ENCODE measurements around the gene ZFR.

The ZFR gene

GRCh38 chr5:32339878-32340277 is 104.7 kb downstream of the ZFR start:
- H3K36me3 ChIP-seq (ENCODE audit: control insufficient read depth in 1 of 2, insufficient read depth in 2 of 2, low read length in 2 of 2): peaks cover 0 to 2% of the 10 kb centered on the region in 2 experiments
- no CpG with 5 or more reads among the region's 4 CpGs for WGBS (ENCODE audit: extremely low coverage, insufficient coverage, insufficient read length)
- no peak overlapping the region for H3K4me2 ChIP-seq (ENCODE audit: low read length)
- H2AFZ ChIP-seq (ENCODE audit: insufficient read depth, low read length, poor library complexity): no peak overlapping the region
- no peaks in the 10 kb centered on the region for H3K79me1 ChIP-seq (ENCODE audit: low read length)
- H2BK12ac ChIP-seq (ENCODE audit: low read length): no peak overlapping the region
- peaks cover 8% of the 10 kb centered on the region for H3K9me3 ChIP-seq (ENCODE audit: insufficient read depth, low read depth, low read length)
- no peak for DNase-seq
- H2AK5ac ChIP-seq (ENCODE audit: low read length): no peak overlapping the region
- no peak overlapping the region for H3K9ac ChIP-seq (ENCODE audit: low read length)
- H3K4ac ChIP-seq (ENCODE audit: low read depth, low read length): no peak overlapping the region
- H3K4me1 ChIP-seq (ENCODE audit: control insufficient read depth in 1 of 2, insufficient read depth in 2 of 2, low read length in 2 of 2): no peaks in the 10 kb centered on the region
- H2BK120ac ChIP-seq (ENCODE audit: insufficient read depth, low read length, poor library complexity): no peak overlapping the region
- no peak overlapping the region for H3K4me3 ChIP-seq (ENCODE audit: low read depth, low read length)
- H3K18ac ChIP-seq (ENCODE audit: low read length): no peak overlapping the region
- H3K79me2 ChIP-seq (ENCODE audit: control insufficient read depth, insufficient read depth, low read length, poor library complexity): no peaks in the 10 kb centered on the region
- H4K12ac ChIP-seq (ENCODE audit: low read depth, low read length): no peak overlapping the region
- no peak overlapping the region for H3K14ac ChIP-seq (ENCODE audit: low read length)
- H2BK5ac ChIP-seq (ENCODE audit: low read depth, low read length, poor library complexity): no peak overlapping the region
- no peak overlapping the region for H3K23ac ChIP-seq (ENCODE audit: low read length)
- no peak overlapping the region for H4K91ac ChIP-seq (ENCODE audit: low read depth, low read length)
- no peak overlapping the region for H3K27ac ChIP-seq (ENCODE audit: low read depth, low read length)
- no peak overlapping the region for H4K8ac ChIP-seq (ENCODE audit: low read depth, low read length)
- no peaks in the 10 kb centered on the region for H3K27me3 ChIP-seq (ENCODE audit: insufficient read depth, low read length)

- H3K4me2 ChIP-seq (ENCODE audit: low read length): no peak overlapping the region
- H3K9me3 ChIP-seq (ENCODE audit: insufficient read depth, low read depth, low read length): peaks cover 8% of the 10 kb centered on the region
- H3K23ac ChIP-seq (ENCODE audit: low read length): no peak overlapping the region
- no CpG with 5 or more reads among the region's 2 CpGs for WGBS (ENCODE audit: extremely low coverage, insufficient coverage, insufficient read length)
- H3K14ac ChIP-seq (ENCODE audit: low read length): no peak overlapping the region
- H2AK5ac ChIP-seq (ENCODE audit: low read length): no peak overlapping the region
- H3K18ac ChIP-seq (ENCODE audit: low read length): no peak overlapping the region
- H4K8ac ChIP-seq (ENCODE audit: low read depth, low read length): no peak overlapping the region
- no peak overlapping the region for H2BK120ac ChIP-seq (ENCODE audit: insufficient read depth, low read length, poor library complexity)
- DNase-seq: no peak
- H4K91ac ChIP-seq (ENCODE audit: low read depth, low read length): no peak overlapping the region
- H3K4ac ChIP-seq (ENCODE audit: low read depth, low read length): no peak overlapping the region
- no peak overlapping the region for H4K12ac ChIP-seq (ENCODE audit: low read depth, low read length)
- peaks cover 0 to 2% of the 10 kb centered on the region in 2 experiments for H3K36me3 ChIP-seq (ENCODE audit: control insufficient read depth in 1 of 2, insufficient read depth in 2 of 2, low read length in 2 of 2)
- H3K79me2 ChIP-seq (ENCODE audit: control insufficient read depth, insufficient read depth, low read length, poor library complexity): no peaks in the 10 kb centered on the region
- H2BK5ac ChIP-seq (ENCODE audit: low read depth, low read length, poor library complexity): no peak overlapping the region
- no peak overlapping the region for H2AFZ ChIP-seq (ENCODE audit: insufficient read depth, low read length, poor library complexity)
- H3K9ac ChIP-seq (ENCODE audit: low read length): no peak overlapping the region
- H3K27ac ChIP-seq (ENCODE audit: low read depth, low read length): no peak overlapping the region
- no peaks in the 10 kb centered on the region for H3K79me1 ChIP-seq (ENCODE audit: low read length)
- no peaks in the 10 kb centered on the region for H3K27me3 ChIP-seq (ENCODE audit: insufficient read depth, low read length)
- H3K4me1 ChIP-seq (ENCODE audit: control insufficient read depth in 1 of 2, insufficient read depth in 2 of 2, low read length in 2 of 2): no peaks in the 10 kb centered on the region
- H2BK12ac ChIP-seq (ENCODE audit: low read length): no peak overlapping the region
- no peak overlapping the region for H3K4me3 ChIP-seq (ENCODE audit: low read depth, low read length)
Measured at GRCh38 chr5:32339198-32339597, 105.3 kb downstream of the ZFR start.

GRCh38 chr5:32332966-32333365 is 111.6 kb downstream of the ZFR start:
- Histone ChIP-seq H2AFZ (ENCODE audit: insufficient read depth, low read length, poor library complexity) (no peak overlapping the region), H3K36me3 (ENCODE audit: control insufficient read depth in 1 of 2, insufficient read depth in 2 of 2, low read length in 2 of 2) (no peaks in the 10 kb centered on the region), H3K27me3 (ENCODE audit: insufficient read depth, low read length) (no peaks in the 10 kb centered on the region), H3K18ac (ENCODE audit: low read length) (no peak overlapping the region), H3K79me1 (ENCODE audit: low read length) (no peaks in the 10 kb centered on the region), H3K14ac (ENCODE audit: low read length) (no peak overlapping the region), H3K4ac (ENCODE audit: low read depth, low read length) (no peak overlapping the region), H4K91ac (ENCODE audit: low read depth, low read length) (no peak overlapping the region), H3K79me2 (ENCODE audit: control insufficient read depth, insufficient read depth, low read length, poor library complexity) (no peaks in the 10 kb centered on the region), H4K12ac (ENCODE audit: low read depth, low read length) (no peak overlapping the region), H3K4me1 (ENCODE audit: control insufficient read depth in 1 of 2, insufficient read depth in 2 of 2, low read length in 2 of 2) (peaks cover 0 to 3% of the 10 kb centered on the region in 2 experiments), H2BK120ac (ENCODE audit: insufficient read depth, low read length, poor library complexity) (no peak overlapping the region), H2BK12ac (ENCODE audit: low read length) (no peak overlapping the region), H3K9me3 (ENCODE audit: insufficient read depth, low read depth, low read length) (no peaks in the 10 kb centered on the region), H2AK5ac (ENCODE audit: low read length) (no peak overlapping the region), H3K27ac (ENCODE audit: low read depth, low read length) (no peak overlapping the region), H3K4me2 (ENCODE audit: low read length) (no peak overlapping the region), H2BK5ac (ENCODE audit: low read depth, low read length, poor library complexity) (no peak overlapping the region), H3K4me3 (ENCODE audit: low read depth, low read length) (no peak overlapping the region), H4K8ac (ENCODE audit: low read depth, low read length) (no peak overlapping the region), H3K9ac (ENCODE audit: low read length) (no peak overlapping the region), H3K23ac (ENCODE audit: low read length) (no peak overlapping the region)
- DNase-seq: no peak
- no CpG with 5 or more reads among the region's 10 CpGs for WGBS (ENCODE audit: extremely low coverage, insufficient coverage, insufficient read length)

GRCh38 chr5:32332361-32332760 is 112.2 kb downstream of the ZFR start:
- no peak overlapping the region for H2BK12ac ChIP-seq (ENCODE audit: low read length)
- H3K23ac ChIP-seq (ENCODE audit: low read length): no peak overlapping the region
- H3K79me2 ChIP-seq (ENCODE audit: control insufficient read depth, insufficient read depth, low read length, poor library complexity): no peaks in the 10 kb centered on the region
- DNase-seq: no peak
- peaks cover 0 to 3% of the 10 kb centered on the region in 2 experiments for H3K4me1 ChIP-seq (ENCODE audit: control insufficient read depth in 1 of 2, insufficient read depth in 2 of 2, low read length in 2 of 2)
- H3K79me1 ChIP-seq (ENCODE audit: low read length): no peaks in the 10 kb centered on the region
- no peak overlapping the region for H3K27ac ChIP-seq (ENCODE audit: low read depth, low read length)
- H4K91ac ChIP-seq (ENCODE audit: low read depth, low read length): no peak overlapping the region
- H3K4me3 ChIP-seq (ENCODE audit: low read depth, low read length): no peak overlapping the region
- no CpG with 5 or more reads among the region's 1 CpG for WGBS (ENCODE audit: extremely low coverage, insufficient coverage, insufficient read length)
- no peak overlapping the region for H2AFZ ChIP-seq (ENCODE audit: insufficient read depth, low read length, poor library complexity)
- no peak overlapping the region for H3K18ac ChIP-seq (ENCODE audit: low read length)
- H2AK5ac ChIP-seq (ENCODE audit: low read length): no peak overlapping the region
- H2BK5ac ChIP-seq (ENCODE audit: low read depth, low read length, poor library complexity): no peak overlapping the region
- H2BK120ac ChIP-seq (ENCODE audit: insufficient read depth, low read length, poor library complexity): no peak overlapping the region
- no peak overlapping the region for H3K9ac ChIP-seq (ENCODE audit: low read length)
- no peak overlapping the region for H4K8ac ChIP-seq (ENCODE audit: low read depth, low read length)
- no peaks in the 10 kb centered on the region for H3K36me3 ChIP-seq (ENCODE audit: control insufficient read depth in 1 of 2, insufficient read depth in 2 of 2, low read length in 2 of 2)
- H3K9me3 ChIP-seq (ENCODE audit: insufficient read depth, low read depth, low read length): no peaks in the 10 kb centered on the region
- H4K12ac ChIP-seq (ENCODE audit: low read depth, low read length): no peak overlapping the region
- H3K27me3 ChIP-seq (ENCODE audit: insufficient read depth, low read length): no peaks in the 10 kb centered on the region
- no peak overlapping the region for H3K14ac ChIP-seq (ENCODE audit: low read length)
- H3K4me2 ChIP-seq (ENCODE audit: low read length): no peak overlapping the region
- no peak overlapping the region for H3K4ac ChIP-seq (ENCODE audit: low read depth, low read length)
